ENCODE data around the gene CHD6. TPM values are rescaled to one million over a fixed set of nuclear protein-coding genes. Genes with fewer than 3 reads are reported as not detected.

The CHD6 gene
- total RNA-seq, 2 experiments from 2014 or later: 114 to 126 TPM

DNA sequence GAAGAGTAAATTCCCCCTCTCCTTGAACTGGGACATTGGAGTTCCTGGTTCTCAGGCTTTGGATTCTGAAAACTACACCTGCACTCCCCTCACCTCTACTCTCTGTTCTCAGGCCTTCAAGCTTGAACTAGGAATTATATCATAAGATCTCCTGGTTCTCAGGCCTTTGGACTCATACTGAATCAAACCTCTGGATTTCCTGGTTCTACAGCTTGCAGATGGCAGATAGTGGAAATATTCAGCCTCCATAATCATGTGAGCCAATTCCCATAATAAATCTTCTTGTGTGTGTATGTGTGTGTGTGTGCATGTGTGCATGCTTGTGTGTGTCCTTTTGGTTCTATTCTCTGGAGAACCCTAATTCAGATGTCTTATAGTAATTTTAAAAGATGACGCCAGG, 12.7 kb upstream of the CHD6 start:
- Mint-ChIP-seq H3K4me3 (no peak overlapping the region), H3K4me1 (ENCODE audit: low read depth) (no peaks in the 10 kb centered on the region), H3K27ac (no peak overlapping the region), H3K9me3 (no peaks in the 10 kb centered on the region), H3K27me3 (peaks cover 4% of the 10 kb centered on the region), H3K36me3 (ENCODE audit: low read depth) (no peaks in the 10 kb centered on the region)
- no peak for ATAC-seq (ENCODE audit: poor library complexity)
- no peak overlapping the region for H3K27ac ChIP-seq (ENCODE audit: low read depth in 1 of 2, low read length in 2 of 2)
- ChIA-PET POLR2A (interaction anchor here (1.4 kb wide), 1 partner anchor 13 kb away, joined by 5 read pairs; the partner anchor contains the start of gene CHD6), CTCF (no interaction called here)
- intact Hi-C loops (cut with DNase I, micrococcal nuclease): no loop called here
- peaks cover 0 to 3% of the 10 kb centered on the region in 2 experiments for H3K27me3 ChIP-seq (ENCODE audit: control insufficient read depth in 1 of 2, insufficient read depth in 2 of 2, low read length in 2 of 2)
- no peaks in the 10 kb centered on the region for H3K36me3 ChIP-seq (ENCODE audit: insufficient read depth, low read length)
- H3K4me1 ChIP-seq (ENCODE audit: insufficient read depth, low read length): no peaks in the 10 kb centered on the region
- no peak for DNase-seq
- no peaks in the 10 kb centered on the region for H3K9me3 ChIP-seq (ENCODE audit: control insufficient read depth in 1 of 2, insufficient read depth in 1 of 2, low read length in 2 of 2)
- TF ChIP-seq, protein P1, sequence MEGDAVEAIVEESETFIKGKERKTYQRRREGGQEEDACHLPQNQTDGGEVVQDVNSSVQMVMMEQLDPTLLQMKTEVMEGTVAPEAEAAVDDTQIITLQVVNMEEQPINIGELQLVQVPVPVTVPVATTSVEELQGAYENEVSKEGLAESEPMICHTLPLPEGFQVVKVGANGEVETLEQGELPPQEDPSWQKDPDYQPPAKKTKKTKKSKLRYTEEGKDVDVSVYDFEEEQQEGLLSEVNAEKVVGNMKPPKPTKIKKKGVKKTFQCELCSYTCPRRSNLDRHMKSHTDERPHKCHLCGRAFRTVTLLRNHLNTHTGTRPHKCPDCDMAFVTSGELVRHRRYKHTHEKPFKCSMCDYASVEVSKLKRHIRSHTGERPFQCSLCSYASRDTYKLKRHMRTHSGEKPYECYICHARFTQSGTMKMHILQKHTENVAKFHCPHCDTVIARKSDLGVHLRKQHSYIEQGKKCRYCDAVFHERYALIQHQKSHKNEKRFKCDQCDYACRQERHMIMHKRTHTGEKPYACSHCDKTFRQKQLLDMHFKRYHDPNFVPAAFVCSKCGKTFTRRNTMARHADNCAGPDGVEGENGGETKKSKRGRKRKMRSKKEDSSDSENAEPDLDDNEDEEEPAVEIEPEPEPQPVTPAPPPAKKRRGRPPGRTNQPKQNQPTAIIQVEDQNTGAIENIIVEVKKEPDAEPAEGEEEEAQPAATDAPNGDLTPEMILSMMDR (IDR thresholded peaks at IDR 0.05): no peak
- no peak overlapping the region for H3K4me3 ChIP-seq (ENCODE audit: low read length)

DNA sequence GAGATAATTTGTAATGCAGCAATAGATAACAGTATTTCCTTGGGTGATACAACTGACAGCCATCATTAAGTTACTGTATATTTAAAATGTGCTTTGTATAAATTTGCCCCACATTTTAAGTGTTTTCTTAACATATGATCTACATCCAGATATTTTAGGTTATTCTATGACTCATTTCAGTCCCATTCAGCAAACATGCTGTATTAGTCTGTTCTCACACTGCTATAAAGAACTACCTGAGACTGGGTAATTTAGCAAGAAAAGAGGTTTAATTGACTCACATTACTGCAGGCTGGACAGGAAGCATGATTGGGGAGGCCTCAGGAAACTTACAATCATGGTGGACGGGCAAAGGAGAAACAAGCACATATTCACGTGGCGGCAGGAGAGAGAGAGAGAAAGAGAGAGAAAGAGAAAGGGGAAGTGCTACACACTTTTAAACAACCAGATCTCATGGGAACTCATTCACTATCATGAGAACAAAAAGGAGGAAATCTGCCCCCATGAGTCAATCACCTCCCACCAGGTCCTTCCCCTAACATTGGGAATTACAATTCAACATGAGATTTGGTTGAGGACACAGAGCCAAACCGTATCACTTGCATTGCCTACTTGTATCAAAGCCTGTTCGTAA, 9.6 kb upstream of the CHD6 start:
- H3K36me3 ChIP-seq (ENCODE audit: insufficient read depth, low read length): no peaks in the 10 kb centered on the region
- DNase-seq (peak in 2 of 14 experiments; percentile 8 to 21), ATAC-seq (ENCODE audit: poor library complexity) (no peak)
- H3K4me1 ChIP-seq (ENCODE audit: insufficient read depth, low read length): no peaks in the 10 kb centered on the region
- H3K27me3 ChIP-seq (ENCODE audit: control insufficient read depth in 1 of 2, insufficient read depth in 2 of 2, low read length in 2 of 2): peaks cover 0 to 3% of the 10 kb centered on the region in 2 experiments
- no peak overlapping the region for H3K27ac ChIP-seq (ENCODE audit: low read depth in 1 of 2, low read length in 2 of 2)
- no peak overlapping the region for H3K27ac Mint-ChIP-seq
- intact Hi-C loops (cut with DNase I, micrococcal nuclease): no loop called here
- TF ChIP-seq, protein P1 (IDR thresholded peaks at IDR 0.05): no peak
- H3K4me1 Mint-ChIP-seq (ENCODE audit: low read depth): no peaks in the 10 kb centered on the region
- H3K27me3 Mint-ChIP-seq: peaks cover under 1% of the 10 kb centered on the region
- H3K4me3 Mint-ChIP-seq: no peak overlapping the region
- no peaks in the 10 kb centered on the region for H3K9me3 ChIP-seq (ENCODE audit: control insufficient read depth in 1 of 2, insufficient read depth in 1 of 2, low read length in 2 of 2)
- H3K36me3 Mint-ChIP-seq (ENCODE audit: low read depth): no peaks in the 10 kb centered on the region
- no peaks in the 10 kb centered on the region for H3K9me3 Mint-ChIP-seq
- ChIA-PET POLR2A (interaction anchor here (0.6 kb wide), 1 partner anchor 65 kb away, joined by 3 read pairs; no protein-coding TSS in a partner anchor), CTCF (no interaction called here)
- H3K4me3 ChIP-seq (ENCODE audit: low read length): no peak overlapping the region

DNA sequence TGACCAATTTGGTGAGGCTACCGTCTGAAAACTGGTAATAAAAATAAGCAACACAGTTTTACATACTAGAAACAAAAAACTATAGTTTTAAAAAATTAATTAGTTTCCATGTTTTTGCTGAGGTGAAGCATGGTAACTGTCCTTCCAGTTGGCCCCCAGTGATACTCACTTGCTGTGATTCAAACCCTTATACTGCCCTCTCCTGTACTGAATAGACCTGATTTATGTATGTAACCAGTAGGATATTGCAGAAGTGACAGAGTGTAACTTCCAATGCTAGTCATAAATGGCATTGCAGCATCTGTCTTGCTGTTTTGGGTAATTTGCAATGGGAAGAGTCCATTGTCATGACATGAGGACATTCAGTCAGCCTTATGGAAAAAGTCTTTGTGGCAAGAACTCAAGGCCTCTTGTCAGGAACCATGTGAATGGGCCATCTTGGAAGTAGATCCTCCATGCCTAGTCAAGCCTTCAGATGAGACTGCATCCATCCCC, 8.9 kb upstream of the CHD6 start:
- intact Hi-C loops (cut with DNase I, micrococcal nuclease): no loop called here
- Mint-ChIP-seq H3K4me1 (ENCODE audit: low read depth) (no peaks in the 10 kb centered on the region), H3K36me3 (ENCODE audit: low read depth) (no peaks in the 10 kb centered on the region), H3K27me3 (no peaks in the 10 kb centered on the region), H3K4me3 (no peak overlapping the region), H3K27ac (no peak overlapping the region), H3K9me3 (no peaks in the 10 kb centered on the region)
- peaks cover 0 to 3% of the 10 kb centered on the region in 2 experiments for H3K27me3 ChIP-seq (ENCODE audit: control insufficient read depth in 1 of 2, insufficient read depth in 2 of 2, low read length in 2 of 2)
- TF ChIP-seq, protein P1 (IDR thresholded peaks at IDR 0.05): no peak
- no peak overlapping the region for H3K4me3 ChIP-seq (ENCODE audit: low read length)
- H3K36me3 ChIP-seq (ENCODE audit: insufficient read depth, low read length): no peaks in the 10 kb centered on the region
- H3K27ac ChIP-seq (ENCODE audit: low read depth in 1 of 2, low read length in 2 of 2): no peak overlapping the region
- no peak for ATAC-seq (ENCODE audit: poor library complexity)
- no peaks in the 10 kb centered on the region for H3K4me1 ChIP-seq (ENCODE audit: insufficient read depth, low read length)
- POLR2A ChIA-PET: no interaction called here
- DNase-seq: no peak
- CTCF ChIA-PET: no interaction called here
- H3K9me3 ChIP-seq (ENCODE audit: control insufficient read depth in 1 of 2, insufficient read depth in 1 of 2, low read length in 2 of 2): no peaks in the 10 kb centered on the region
